HG03045 (cell line): ENCODE results near the gene RAP2A.

Experiments used
- ATAC-seq: cut with Tn5 transposase; IDR thresholded peaks from one replicate; pipeline ENCODE4 v1.9.1; 2021; ENCODE audit warnings: mild to moderate bottlenecking, moderate library complexity; ENCODE audit not compliant: unreplicated experiment

Gene RAP2A

GRCh38 chr13:97492684-97493371, 58.9 kb downstream of the RAP2A start:
- ATAC-seq, result no peak

DNA sequence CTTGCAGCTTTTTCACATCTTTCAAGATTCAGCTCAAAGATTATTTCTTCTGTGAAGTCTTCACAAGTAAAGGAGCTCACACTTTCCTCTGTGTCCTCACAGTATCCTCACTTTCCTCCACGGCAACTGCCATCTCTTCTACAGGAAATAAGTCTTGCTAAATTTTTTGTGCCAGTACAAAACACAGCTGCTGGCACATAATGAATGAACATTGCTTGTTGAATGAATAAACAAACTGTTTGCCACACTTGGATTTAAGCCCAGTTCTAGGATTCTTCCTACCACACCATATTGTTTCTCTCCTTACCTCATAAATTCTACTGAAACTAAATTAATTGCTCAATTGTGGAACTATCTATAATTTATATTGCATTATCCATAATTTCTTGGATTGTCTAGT, 59.5 kb downstream of the RAP2A start:
- ATAC-seq, result no peak

- no peak for ATAC-seq
These were observed 61.7 kb downstream of the RAP2A start for GRCh38 chr13:97495678-97496077.

- ATAC-seq, result no peak
These were observed 62.5 kb downstream of the RAP2A start for GRCh38 chr13:97496511-97496910.

DNA sequence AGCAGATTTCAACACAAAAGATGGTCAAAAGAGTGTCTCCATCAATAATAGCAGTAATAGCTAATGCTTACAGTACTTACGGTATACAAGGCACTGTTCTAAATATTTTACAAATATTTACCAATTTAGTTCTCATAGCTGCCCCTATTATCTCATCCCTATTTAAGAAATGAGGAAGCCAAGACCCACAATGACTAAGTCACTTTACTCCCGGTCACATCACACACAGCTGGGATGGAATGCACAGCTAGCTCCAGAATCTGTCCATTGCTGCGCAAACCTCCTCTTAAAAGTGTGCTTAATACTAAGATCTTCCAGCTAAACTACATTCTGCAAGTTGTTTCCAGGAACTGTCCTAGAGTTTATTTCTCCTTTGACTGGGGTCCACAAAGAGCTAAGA, 63.4 kb downstream of the RAP2A start:
- no peak for ATAC-seq

DNA sequence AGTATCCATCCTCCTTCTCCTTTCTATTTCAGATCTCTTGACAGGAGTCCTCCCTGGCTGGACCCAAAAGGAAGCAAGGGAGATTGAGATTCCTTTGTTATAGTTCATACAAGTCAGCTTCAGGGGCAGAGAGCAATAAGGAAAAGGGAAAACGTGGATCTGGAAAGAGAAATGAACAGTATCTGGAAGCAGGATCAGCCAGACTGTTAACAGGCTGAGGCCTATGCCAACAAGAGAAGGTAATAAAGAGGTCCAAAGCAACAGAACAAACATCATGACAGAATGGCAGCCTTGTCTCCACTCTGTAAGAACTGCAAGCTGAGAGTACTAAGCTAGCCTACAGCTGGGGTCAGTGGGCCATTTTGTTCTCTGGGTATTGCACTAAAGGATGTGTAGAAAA, 64.5 kb downstream of the RAP2A start:
- ATAC-seq, result no peak

GRCh38 chr13:97499181-97499580, 65.2 kb downstream of the RAP2A start:
- no peak for ATAC-seq

DNA sequence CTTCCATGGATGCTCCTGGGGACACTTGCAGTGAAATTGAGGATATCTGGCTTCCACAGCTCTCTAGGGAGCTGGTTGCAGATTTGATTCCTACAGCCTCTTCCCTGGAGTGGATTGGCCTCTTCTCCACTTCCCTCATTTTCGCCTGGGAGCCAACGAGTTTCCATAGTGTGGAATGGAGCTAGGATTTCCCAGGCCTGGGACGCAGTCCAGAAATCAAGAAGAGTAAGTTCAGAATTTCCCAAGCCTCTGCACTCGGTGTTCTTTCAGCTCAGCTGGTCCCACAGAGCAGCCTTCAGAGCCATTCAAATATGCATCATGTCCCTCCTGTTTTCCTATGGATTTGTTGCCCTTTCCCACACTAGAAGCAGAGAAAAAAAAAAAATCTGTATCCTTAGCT, 68.2 kb downstream of the RAP2A start:
- ATAC-seq, result no peak

DNA sequence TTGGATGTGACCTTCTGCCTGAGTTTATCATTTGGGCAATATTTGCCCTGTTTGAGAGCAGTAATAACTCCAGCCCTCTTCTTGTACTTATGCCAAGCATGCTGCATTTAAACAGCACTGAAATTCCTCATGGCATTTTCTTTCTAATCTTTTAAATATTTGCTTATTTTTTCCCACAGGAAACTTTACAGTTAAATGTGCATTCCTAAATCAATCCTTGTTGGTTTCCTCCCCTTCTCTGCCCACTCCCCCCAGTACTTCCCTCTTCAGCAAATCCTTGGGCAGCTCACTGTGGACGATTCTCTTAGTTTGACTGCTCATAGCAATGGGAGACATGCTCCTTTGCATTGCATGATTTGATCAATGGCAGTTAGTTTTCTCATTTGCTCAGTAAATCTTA, 68.7 kb downstream of the RAP2A start:
- no peak for ATAC-seq

- no peak for ATAC-seq
These were observed 71.0 kb downstream of the RAP2A start for GRCh38 chr13:97505017-97505416.

DNA sequence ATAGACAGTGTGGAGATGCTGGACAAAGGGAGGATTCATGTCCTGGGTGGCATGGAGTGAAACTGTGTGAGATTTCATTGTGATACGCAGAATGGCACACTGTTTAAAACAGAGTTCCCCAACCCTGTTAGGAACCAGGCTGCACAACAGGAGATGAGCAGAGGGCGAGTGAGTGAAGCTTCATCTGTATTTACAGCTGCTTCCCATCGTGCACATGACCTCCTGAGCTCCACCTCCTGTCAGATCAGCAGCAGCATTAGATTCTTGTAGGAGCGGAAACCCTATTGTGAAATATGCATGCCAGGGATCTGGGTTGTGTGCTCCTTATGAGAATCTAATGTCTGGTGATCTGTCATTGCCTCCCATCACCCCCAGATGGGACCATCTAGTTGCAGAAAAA, 72.5 kb downstream of the RAP2A start:
- ATAC-seq, result no peak

- no peak for ATAC-seq
These were observed 78.8 kb downstream of the RAP2A start for GRCh38 chr13:97512732-97513131.

- no peak for ATAC-seq
These were observed 81.7 kb downstream of the RAP2A start for GRCh38 chr13:97515643-97516042.

GRCh38 chr13:97517967-97518366, 84.0 kb downstream of the RAP2A start:
- no peak for ATAC-seq
